Inflammatory macrophage treated with lipopolysaccharide for 1 hour (primary cell): Measurements from ENCODE around the gene SH2D4B.

ENCODE experiments used
- DNase-seq, 2 donors: peaks; one replicate each; pipeline ENCODE4 v3.0.0-alpha.2; 2020 to 2022

SH2D4B gene

DNA sequence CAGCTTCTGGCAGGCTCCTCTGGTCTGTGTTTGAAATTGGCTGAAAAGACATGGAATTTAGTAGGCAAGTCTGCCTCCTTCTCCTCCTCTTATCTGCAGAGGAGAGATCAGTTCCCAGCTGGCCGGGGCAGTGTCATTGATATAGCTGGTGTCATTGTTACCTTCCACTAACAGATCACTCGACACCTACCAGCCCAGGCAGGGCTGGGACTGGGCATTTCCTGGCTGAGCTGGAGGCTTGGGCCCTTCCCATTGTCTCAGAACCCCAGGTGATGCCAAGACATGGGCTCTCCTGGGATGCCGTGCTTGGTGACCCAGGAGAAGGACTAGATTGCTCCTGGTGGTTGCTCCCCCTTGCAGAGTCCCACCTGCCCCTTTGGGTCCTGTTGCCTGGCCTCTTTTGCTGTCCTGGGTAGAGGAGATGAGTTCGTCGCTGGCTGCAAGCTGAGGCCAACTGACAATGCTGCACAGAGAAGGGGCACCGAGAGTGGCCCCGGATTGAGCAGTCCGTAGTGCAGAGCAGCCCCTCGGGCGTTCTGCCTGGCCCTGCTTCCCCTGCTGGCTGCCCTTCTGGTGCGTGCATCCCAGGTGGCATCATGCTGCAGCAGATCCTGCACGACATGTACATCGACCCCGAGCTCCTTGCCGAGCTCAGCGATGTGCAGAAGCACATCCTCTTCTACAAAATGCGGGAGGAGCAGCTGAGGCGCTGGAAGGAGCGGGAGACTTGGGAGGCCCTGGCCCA lies at the start of gene SH2D4B:
Gene SH2D4B, plus strand, starts transcription at position 167 of the 745 bp plus-strand sequence. Its CDS starts 430 bp downstream, at position 597.
- DNase-seq: no peak

DNA sequence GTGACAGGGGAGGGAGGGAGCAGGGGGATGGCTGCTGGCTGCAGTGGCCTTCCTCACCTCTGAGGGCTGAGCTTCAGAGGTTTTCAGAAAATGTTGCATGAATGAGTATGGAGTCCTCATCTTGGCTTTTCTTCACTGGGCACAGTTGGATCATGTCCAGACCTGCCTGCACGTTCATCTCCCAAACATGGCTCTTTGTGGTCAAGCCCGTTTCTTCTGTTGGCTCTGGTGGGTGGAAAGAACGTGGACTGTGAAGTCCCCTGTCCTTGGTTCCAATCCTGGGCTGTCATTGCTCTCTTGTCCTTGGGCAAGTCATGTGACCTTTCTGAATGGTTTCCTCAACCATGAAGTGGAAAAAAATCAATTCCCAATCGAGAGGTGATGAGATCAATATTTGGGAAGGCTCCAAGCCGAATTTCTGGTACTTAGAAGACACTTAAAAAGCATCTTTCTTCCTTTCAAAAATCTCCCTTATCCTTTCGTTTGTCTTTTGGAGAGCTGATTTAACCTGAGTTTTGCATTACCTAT lies 49.1 kb upstream of the SH2D4B start:
- no peak for DNase-seq

- no peak for DNase-seq
Observed at GRCh38 chr10:80489371-80490112, 48.2 kb upstream of the SH2D4B start.

DNA sequence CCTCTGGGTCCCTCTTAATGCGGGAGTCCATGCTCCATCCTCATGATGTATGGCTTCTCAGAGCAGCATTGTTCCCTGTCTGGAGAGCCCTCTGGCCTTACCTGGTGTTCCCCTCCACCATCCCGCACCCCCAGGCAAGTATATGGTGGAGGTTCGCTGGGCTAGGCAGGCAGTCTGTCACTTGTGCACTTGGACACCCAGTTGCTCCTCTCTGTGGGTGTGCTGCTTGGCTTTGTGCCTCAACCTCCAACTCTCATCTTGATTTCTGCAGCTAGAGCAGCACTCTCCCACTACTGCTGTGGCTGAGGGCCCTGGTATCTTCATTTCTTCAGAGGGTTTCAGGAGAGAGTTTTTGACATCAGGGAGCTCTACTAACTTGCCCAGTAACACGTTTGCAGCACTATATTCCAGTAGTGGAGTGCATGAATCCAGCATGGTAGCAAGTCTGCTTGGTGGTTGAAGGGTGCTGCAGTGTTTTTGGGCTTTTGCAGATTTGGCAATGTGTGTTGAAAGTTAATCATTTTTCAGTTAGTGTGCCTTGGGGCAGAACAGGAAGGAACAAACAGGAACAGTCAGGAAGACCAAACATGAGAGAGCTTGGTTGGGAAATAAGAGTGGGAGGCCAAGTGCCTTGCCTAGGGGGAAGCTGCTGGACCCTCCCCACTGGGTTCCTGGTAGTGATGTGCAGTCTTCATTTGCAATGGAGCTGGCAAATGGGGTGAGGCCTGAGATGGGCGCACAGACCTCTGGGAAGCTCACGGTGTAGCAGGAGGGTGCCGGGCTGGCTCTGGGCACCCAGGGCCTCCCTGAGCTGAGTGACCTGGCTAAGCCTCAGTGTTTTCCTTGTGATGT lies 46.2 kb upstream of the SH2D4B start:
- DNase-seq: peak; percentile 96 to 99

GRCh38 chr10:80492848-80493521 lies 44.7 kb upstream of the SH2D4B start:
- DNase-seq: peak; percentile 45 to 58

DNA sequence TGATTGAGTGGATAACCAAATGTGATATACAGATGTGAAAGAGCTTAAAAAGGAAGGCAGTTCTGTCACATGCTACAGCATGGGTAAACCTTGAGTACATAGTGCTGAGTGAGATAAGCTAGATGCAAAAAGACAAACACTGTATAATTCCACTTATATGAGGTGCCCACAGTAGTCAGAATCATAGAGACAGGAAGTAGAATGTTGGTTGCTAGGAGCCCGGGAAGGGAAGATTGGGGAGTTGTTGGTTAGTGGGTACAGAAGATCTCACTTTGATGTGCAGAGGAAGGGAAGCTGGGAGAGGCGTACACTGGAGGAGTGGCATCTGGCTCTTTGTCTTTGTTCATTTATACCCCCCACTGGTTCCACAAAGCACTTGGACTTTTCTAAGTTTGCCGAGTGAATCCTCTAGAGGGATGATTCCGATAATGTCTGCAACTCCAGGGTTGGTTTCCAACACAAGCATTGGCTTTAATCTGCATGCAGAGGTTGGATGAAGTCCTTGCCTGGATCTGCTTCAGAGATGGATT lies 44.1 kb upstream of the SH2D4B start:
- peak; percentile 65 for DNase-seq

GRCh38 chr10:80496555-80497172 lies 41.0 kb upstream of the SH2D4B start:
- no peak for DNase-seq

DNA sequence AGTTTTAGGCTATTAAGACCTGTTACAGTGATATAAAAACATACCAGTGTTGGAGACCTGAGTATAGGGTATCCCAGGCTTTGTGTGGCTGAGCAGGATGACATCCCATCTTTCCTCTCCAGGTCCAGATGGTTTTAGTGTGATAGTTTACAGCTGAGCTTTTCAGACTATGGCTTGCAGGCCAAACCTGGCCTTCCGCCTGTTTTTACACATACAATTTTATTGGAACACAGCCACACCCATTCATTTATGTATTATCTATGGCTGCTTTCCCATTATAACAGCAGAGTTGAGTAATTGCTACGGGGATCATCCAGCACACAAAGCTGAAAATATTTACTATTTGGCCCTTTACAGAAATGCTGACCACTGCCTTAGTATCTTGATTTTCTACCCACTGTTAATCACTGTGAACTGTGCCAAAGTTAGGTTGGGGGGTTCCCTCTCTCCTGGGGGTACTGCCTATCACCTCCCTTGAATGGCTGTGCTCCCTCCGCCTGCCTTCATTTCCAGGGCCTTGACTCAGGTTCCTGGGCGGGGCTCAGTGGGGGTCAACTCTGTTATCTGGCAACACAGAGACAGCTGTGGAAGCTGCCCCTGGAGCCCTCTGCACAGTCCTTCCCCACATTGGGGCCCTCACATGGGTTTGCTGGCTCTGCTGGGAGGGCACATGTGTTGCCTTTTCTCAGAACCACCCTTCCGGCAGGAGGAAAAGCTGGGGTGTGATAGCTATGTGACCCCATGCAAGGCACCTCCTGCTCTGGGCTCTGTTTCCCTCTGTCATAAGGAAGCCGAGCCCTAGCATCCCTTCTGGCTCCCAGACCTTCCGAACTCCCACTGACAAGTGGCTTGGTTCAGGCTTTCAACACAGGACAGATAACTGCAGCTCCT lies 40.3 kb upstream of the SH2D4B start:
- peak in 1 of 2 donors; percentile 49 for DNase-seq

GRCh38 chr10:80498078-80498832 lies 39.4 kb upstream of the SH2D4B start:
- DNase-seq: peak; percentile 77 to 89

DNA sequence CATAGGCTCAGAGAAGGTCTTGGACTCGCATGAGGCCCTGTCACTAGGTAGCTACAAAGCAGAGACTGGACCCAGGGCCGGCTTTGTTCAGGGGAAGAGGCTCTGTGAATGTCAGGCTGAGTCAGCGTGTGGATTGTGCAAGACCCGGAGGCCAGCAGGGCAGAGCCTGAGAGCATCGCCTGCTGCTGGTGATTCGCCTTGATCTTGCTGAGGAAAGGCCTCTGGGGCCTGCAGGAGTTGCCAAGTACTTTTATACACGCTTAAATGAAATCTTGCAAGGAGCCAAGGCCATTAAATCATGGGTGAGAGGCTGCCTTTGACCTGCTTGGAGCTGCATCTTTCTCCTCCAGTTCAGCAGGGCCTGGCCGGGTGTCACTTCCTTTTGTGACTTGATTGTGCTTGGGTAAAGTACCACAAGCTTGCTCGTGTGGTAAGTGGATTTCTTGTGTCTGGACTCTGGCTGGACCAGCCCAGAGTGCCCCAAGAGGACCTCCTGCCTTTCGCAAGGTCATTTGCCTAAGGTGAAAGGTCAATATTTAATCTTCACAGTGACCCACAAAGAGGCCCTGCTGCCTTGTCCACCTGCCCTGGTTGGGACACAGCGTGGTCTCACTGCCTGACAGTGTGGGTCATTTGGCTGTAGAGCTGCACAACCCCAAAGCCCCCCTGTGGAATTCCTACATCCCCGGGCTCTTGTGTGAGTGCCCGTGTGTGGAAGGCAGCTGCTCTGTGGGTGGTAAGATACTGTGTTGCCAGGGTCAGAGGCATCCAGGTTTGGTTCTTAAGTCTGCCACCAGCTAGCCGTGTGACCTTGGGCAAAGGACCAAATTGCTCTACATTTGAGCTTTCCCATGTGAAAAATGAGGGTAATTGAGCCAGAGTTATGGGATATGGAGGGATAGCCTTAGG lies 38.6 kb upstream of the SH2D4B start:
- DNase-seq: peak; percentile 92 to 93

DNA sequence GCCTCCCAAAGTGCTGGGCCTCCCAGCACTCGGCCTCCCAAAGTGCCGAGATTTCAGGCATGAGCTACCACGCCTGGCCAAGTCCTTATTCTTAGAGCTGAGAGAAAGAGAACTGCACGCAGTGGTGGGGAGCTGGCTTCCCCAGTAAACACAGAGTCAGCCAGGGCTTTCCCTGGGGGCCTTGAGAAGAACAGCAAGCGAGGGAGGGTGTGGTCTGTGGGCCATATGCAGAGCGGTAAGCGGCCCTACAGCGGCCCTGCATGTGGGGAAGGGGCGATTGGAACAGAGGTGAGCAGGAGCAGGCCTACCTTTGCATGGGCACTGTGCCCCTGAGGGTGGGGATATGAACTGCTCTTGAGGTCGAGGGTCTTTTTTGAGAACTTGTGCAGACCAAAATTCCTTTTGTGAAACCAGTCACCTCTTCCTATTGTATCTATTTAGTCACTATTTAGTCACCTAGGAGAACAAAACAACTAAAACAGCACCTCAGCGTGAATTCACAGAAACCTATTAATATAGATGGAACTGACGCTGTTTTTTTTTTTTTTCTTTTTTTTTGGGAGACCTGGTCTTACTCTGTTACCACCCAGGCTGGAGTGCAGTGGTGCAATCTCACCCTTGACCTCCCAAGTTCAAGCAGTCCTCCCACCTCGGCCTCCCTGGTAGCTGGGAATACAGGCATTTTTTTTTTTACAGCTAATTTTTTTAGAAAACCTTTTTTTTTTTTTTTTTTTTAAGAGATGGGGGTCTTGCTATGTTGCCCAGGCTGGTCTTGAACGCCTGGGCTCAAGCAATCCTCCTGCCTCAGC lies 36.9 kb upstream of the SH2D4B start:
- DNase-seq: peak; percentile 52 to 69

DNA sequence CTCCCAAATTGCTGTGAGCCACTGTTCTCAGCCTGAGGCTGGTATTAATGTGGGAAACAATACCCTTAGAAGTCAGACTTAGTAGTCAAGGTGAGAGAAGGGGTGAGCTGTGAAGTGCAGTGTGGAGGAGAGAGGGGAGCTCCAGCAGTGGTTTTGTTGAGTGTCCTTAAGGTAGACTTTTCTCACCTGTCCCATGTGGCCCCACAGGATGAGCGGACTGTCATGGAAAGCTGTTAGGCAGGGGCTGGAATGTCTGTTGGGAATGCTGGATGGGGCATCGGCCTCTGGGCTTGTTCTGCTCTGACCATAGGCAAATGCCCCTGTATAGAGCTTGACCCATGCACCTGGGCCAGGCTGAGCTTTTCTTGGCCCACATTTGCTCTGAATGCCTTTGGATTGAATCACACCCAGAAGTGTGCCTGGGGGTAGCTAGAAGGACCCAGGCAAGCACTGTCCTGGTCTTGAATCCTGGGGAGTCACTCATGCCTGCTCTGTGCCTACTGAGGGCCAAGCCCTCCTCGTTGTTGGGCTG lies 36.3 kb upstream of the SH2D4B start:
- no peak for DNase-seq

- peak in 1 of 2 donors; percentile 61 for DNase-seq
Observed at GRCh38 chr10:80501913-80502521, 35.7 kb upstream of the SH2D4B start.

- DNase-seq: no peak
Observed at GRCh38 chr10:80502621-80503583, 34.8 kb upstream of the SH2D4B start.

DNA sequence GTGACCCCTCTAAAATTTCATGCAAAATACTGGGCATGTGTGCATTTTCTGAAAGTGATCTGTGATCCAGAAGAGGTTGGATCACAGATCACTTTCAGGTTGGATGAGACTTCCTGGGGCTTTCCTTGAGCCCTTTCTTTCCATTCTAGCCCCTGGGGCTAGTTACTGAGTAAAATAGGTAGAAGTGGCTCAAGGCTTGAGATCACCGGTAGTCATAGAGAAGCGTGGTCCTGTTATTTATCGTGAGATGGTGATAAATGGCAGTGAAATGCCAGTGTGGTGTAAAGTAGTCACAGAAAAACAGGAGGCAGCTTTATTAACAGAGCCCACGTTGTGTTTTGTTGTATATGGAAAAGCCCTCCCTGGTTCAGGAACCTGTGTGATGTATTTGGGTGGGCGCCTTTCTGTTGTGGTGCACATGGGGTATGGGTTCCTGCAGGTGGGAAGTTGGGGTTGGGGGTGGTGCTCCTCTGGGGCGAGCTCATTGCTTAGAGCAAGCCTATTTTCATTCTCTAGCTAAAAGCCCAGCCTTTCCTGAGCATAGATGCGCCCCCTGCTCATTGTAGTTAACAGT lies 34.0 kb upstream of the SH2D4B start:
- no peak for DNase-seq
